Muscle layer of colon (tissue), 2 donors: ENCODE data around the gene ATG9A.
"Not testable (repeated sequence)": the region's sequence is repeated elsewhere in the genome, so short reads cannot be mapped to it uniquely, and the experiment has no call there.

Source experiments
- H3K27ac ChIP-seq: one replicate; pipeline ENCODE4 v1.7.0; 2013; ENCODE audit warnings: low read depth, mild to moderate bottlenecking, low read length, moderate library complexity
- H3K27me3 ChIP-seq, 2 donors: one replicate each; pipeline ENCODE4 v1.7.0; 2013; ENCODE audit warnings: low read length in 2 of 2, mild to moderate bottlenecking in 2 of 2; ENCODE audit not compliant: insufficient read depth in 2 of 2, control insufficient read depth in 1 of 2
- H3K36me3 ChIP-seq: one replicate; pipeline ENCODE4 v1.7.0; 2013; ENCODE audit warnings: mild to moderate bottlenecking, low read length; ENCODE audit not compliant: insufficient read depth
- H3K4me1 ChIP-seq: one replicate; pipeline ENCODE4 v1.7.0; 2013; ENCODE audit warnings: mild to moderate bottlenecking, low read length; ENCODE audit not compliant: insufficient read depth
- H3K4me3 ChIP-seq, 2 donors: one replicate each; pipeline ENCODE4 v1.7.0; 2013; ENCODE audit warnings: low read length in 2 of 2, low read depth in 1 of 2, mild to moderate bottlenecking in 1 of 2, moderate library complexity in 1 of 2
- H3K9ac ChIP-seq: one replicate; pipeline ENCODE4 v1.7.0; 2013; ENCODE audit warnings: low read length
- H3K9me3 ChIP-seq: one replicate; pipeline ENCODE4 v1.7.0; 2013; ENCODE audit warnings: mild to moderate bottlenecking, low read length
- donor health status: abdominal sarcoma.
- donor health status: Adenocarcinoma of cecum.

Gene ATG9A

DNA sequence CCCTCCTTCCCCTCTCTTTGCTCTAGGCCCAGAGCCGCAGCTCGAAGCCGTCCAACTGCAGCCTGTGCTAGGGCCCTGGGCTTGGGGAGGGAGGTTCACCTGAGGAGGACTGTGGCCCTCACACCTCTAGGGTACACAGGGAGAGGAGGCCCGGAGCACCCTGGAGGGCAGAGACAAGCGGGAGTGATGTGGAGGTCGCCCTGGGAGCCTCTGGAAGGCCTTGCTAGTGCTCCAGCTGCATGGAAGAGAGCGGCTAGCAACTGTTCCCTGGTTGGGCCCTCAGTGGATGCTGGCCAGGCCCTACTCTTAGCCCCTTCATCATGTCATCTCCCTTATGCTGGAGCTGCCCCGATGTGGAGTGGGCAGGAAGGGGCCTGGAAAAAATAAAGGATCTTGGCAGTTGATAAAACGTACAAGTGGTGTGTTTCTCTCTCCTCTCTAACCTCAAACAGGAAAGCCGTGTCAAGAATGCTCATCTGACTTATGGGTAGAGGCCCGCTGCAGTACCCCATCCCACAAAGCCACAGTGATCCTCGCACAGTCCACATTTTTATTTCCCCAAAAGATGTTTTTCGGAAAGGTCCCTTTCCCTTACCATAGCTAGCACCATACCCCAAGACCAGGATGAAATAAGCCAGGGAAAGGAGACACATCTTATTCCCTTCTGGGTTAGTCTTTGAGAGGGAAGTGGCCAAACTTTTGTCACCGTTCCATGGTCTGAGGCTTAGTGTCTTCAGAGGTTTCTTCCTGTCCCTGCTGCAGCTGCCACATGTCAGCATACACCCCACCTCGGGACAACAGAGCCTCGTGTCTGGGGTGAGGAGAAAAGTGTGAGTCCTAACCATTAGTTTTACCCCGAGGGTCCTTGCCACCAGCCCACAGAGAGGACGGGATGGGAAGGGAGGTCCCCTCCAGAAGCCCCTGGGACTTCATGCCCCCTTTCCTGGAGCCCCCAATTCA is 19.9 kb downstream of the ATG9A start:
- peaks cover 20% of the 10 kb centered on the region for H3K4me1 ChIP-seq

DNA sequence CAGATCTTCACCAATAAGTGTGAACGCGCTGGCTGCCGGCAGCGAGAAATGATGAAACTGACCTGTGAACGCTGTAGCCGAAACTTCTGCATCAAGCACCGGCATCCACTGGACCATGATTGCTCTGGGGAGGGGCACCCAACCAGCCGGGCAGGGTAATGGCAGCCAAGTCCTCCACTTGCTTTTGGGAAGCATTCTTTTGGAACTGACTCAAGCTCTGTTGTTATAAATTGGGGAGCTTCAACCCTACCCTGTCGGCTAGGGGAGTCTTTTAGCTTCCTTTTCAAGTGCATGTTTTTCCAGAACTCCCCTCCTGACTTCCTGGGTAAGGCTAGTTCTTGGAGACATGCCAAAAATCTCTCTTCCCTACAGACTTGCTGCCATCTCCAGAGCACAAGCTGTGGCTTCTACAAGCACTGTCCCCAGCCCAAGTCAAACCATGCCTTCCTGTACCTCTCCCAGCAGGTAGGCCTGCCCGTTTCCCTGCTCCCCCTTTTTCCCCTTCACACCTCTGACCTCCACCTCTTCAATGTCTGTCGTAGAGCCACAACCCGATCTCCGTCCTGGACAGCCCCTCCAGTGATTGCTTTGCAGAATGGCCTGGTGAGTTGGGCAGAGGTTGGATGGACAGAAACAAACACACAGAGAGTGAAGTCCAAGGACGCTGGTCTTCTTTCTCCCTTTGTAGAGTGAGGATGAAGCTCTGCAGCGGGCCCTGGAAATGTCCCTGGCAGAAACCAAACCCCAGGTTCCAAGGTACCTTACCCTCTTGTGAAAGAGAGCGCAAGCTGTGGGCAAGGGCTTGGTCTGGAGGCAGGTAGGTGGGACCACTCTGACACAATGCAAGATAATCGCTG is 21.3 kb downstream of the ATG9A start:
- Histone ChIP-seq H3K9me3 (no peaks in the 10 kb centered on the region), H3K9ac (peak overlapping the region; percentile 44), H3K4me3 (peak overlapping the region; percentile 4 to 87), H3K36me3 (peaks cover 36% of the 10 kb centered on the region), H3K27me3 (no peaks in the 10 kb centered on the region), H3K27ac (peak overlapping the region; percentile 97), H3K4me1 (peaks cover 20% of the 10 kb centered on the region)

More for the DNA sequence above, 19.9 kb downstream of the ATG9A start:
- no peak overlapping the region for H3K27ac ChIP-seq
- H3K27me3 ChIP-seq = no peaks in the 10 kb centered on the region
- H3K9ac ChIP-seq = no peak overlapping the region
- H3K4me3 ChIP-seq = no peak overlapping the region
- peaks cover 48% of the 10 kb centered on the region for H3K36me3 ChIP-seq
- no peaks in the 10 kb centered on the region for H3K9me3 ChIP-seq

DNA sequence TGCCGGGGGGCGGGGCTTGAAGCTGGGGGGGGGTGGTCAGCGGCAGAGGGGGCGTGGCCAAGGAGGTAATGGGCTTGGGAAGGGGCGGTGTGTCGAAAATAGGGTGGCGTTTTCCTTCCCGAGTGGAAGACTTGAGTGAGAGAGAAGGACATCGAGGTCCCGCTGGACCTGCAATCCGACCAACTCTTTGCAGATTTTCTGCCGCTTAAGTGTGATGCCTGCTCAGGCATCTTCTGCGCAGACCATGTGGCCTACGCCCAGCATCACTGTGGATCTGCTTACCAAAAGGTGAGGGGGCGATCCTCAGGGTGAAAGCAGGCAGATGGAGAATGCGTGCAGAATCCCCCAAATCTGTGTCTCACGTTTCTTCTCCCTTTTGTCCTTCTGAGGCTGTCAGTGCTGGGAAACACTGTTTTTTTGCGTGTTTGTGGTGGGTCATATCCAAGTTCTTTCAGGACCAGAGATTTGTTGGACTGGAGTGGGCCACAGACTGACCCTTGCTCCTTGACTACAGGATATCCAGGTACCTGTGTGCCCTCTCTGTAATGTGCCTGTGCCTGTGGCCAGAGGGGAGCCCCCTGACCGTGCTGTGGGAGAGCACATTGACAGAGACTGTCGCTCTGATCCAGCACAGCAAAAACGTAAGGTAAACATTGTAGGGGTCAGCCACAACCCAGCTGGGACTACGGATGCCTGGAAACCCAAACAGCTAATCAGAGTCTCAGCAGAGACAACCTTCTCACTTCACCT is 22.1 kb downstream of the ATG9A start:
- no peaks in the 10 kb centered on the region for H3K27me3 ChIP-seq
- H3K4me3 ChIP-seq = peak overlapping the region; percentile 73 to 87
- no peaks in the 10 kb centered on the region for H3K9me3 ChIP-seq
- peak overlapping the region; percentile 97 for H3K27ac ChIP-seq
- peak overlapping the region; percentile 44 for H3K9ac ChIP-seq
- H3K4me1 ChIP-seq = peaks cover 20% of the 10 kb centered on the region
- peaks cover 31% of the 10 kb centered on the region for H3K36me3 ChIP-seq

DNA sequence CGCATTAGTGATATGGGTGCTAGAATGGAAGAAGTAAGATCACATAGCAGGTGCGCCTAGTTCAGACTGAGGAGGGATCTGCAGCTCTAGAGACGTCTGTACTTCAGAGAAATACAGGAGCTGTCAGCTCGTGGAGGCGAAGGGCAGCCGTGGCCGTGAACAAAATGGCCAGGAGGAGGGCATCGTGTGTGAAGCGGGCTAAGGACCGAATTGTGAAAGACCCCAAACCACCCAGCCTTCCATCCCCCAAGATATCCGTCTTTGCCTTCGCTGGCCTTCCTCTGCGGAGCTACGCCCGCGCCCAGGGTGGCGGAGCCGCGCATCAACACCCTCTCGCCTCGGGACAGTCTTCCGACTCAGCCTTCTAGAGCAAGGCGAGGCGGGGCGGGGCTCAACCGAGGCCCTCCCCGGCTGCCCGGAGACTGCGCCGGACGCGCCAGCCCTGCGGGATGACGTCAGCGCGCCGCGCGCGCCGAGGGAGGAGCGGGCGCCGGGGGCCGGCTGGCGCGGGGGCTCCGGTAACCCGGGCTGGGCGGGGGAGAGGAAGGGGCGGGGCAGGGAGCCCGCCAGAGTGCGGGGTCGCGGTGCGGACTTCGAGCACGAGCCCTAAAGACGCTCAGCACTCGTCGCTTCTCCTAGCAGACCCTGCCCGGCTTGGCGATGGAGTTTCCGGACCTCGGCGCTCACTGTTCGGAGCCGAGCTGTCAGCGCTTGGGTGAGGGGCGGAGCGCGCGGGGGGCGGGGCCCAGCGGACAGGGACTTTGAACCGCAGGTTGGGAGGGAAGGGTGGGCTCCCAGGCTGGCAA is 22.9 kb downstream of the ATG9A start, which contains the start of gene ZFAND2B:
Gene ZFAND2B (plus strand): TSS at position 455 of the 806 bp plus-strand sequence. CDS start 206 bp downstream, at position 661.
- Histone ChIP-seq H3K9ac (peak within 1 kb of the TSS; percentile 96), H3K27ac (peak within 1 kb of the TSS; percentile 97), H3K36me3 (peaks cover 31% of the 10 kb centered on the region), H3K27me3 (no peaks in the 10 kb centered on the region), H3K4me1 (peaks cover 20% of the 10 kb centered on the region), H3K9me3 (no peaks in the 10 kb centered on the region), H3K4me3 (peak within 1 kb of the TSS; percentile 73 to 87)

DNA sequence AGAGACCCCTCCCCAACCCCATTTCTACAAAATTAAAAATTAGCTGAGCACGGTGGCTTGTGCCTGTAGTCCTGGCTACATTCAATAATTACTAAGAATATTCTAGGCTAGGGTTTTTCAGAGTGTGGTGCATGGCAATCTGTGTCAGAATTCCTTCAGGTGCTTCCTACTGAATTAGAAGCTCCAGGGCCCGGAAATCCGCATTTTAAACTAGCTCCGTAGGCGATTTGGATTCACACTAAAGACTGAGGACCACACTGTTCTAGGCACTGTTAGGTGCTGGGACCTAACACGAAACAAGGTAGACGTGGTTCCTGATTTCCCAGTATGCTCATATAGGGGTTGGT is 23.5 kb downstream of the ATG9A start:
- Histone ChIP-seq H3K9ac (peak overlapping the region; percentile 96), H3K4me1 (peaks cover 20% of the 10 kb centered on the region), H3K9me3 (no peaks in the 10 kb centered on the region), H3K36me3 (peaks cover 30% of the 10 kb centered on the region), H3K27ac (peak overlapping the region; percentile 93), H3K4me3 (peak overlapping the region; percentile 73 to 87), H3K27me3 (no peaks in the 10 kb centered on the region)

DNA sequence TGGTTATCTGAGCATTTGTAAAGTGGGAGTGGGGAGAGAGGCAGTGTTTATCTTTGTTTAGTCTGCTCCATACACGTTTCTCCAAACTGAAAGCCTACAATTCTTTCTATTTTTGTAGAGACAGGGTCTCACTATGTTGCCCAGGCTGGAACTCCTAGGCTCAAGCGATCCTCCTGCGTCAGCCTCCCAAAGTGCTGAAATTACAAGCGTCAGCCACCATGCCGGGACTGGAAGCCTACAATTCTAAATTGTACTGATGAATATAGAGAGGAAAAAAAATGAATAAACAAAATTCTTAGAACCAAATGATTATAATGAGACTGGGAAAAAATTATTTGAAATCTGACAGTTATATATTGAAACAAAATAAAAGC is 24.3 kb downstream of the ATG9A start:
- Histone ChIP-seq H3K9ac (no peak overlapping the region), H3K9me3 (no peaks in the 10 kb centered on the region), H3K27me3 (no peaks in the 10 kb centered on the region), H3K27ac (no peak overlapping the region), H3K4me1 (peaks cover 20% of the 10 kb centered on the region), H3K36me3 (peaks cover 22% of the 10 kb centered on the region), H3K4me3 (no peak overlapping the region)

DNA sequence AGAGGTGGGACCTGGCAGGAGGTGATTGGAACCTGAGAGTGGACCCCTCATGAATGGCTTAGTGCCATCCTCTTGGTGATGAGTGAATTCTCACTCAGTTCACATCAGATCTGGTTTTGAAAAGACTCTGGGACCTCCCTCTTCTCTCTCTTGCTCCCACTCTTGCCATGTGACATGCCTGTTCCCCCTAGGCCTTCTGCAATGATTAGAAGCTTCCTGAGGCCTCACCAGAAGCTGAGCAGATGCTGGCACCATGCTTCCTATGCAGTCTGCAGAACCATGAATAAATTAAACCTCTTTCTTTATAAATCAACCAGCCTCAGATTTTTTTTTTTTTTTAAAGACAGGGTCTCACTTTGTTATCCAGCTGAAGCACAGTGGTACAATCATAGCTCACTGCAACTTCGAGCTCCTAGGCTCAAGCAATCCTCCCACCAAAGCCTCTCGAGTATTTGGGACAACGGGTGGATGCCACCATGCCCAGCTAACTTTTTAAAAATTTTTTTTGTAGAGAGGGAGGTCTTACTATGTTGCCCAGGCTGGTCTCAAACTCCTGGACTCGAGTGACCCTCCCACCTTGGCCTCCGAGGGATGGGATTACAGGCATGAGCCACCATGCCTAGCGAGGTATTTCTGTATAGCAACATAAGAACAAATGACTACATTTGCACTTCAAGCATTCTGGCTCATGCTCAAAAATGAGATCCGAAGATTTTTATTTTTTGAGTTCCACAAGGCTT is 24.8 kb downstream of the ATG9A start:
- peaks cover 20% of the 10 kb centered on the region for H3K4me1 ChIP-seq
- peaks cover 17% of the 10 kb centered on the region for H3K36me3 ChIP-seq
- no peaks in the 10 kb centered on the region for H3K9me3 ChIP-seq
- H3K4me3 ChIP-seq = no peak overlapping the region
- H3K27ac ChIP-seq = no peak overlapping the region
- no peaks in the 10 kb centered on the region for H3K27me3 ChIP-seq
- no peak overlapping the region for H3K9ac ChIP-seq

DNA sequence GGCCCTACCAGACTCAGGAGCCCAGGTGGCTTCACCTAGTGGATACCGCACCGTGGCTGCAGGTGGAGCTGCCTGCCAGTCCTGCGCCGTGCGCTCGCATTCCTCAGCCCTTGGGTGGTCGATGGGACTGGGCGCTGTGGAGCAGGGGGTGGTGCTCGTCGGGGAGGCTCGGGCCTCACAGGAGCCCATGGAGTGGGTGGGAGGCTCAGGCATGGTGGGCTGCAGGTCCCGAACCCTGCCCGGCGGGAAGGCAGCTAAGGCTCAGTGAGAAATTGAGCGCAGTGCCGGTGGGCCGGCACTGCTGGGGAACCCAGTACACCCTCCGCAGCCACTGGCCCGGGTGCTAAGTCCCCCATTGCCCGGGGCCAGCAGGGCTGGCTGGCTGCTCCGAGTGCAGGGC is 28.1 kb downstream of the ATG9A start:
- not testable (repeated sequence) for H3K9me3 ChIP-seq, H3K36me3 ChIP-seq, H3K9ac ChIP-seq, H3K4me3 ChIP-seq, H3K27me3 ChIP-seq, H3K27ac ChIP-seq, H3K4me1 ChIP-seq

DNA sequence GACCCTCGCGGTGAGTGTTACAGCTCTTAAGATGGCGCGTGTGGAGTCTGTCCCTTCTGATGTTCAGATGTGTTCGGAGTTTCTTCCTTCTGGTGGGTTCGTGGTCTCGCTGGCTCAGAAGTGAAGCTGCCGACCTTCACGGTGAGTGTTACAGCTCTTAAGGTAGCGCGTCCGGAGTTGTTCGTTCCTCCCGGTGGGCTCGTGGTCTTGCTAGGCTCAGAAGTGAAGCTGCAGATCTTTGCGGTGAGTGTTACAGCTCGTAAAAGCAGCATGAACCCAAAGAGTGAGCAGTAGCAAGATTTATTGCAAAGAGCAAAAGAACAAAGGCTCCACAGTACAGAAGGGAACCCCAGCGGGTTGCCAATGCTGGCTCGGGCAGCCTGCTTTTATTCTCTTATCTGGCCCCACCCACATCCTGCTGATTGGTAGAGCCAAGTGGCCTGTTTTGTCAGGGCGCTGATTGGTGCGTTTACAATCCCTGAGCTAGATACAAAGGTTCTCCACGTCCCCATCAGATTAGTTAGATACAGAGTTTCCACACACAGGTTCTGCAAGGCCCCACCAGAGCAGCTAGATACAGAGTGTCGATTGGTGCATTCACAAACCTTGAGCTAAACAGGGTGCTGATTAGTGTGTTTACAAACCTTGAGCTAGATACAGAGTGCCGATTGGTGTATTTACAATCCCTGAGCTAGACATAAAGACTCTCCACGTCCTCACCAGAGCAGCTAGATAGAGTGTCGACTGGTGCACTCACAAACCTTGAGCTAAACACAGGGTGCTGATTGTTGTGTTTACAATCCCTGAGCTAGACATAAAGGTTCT is 28.7 kb downstream of the ATG9A start:
- not testable (repeated sequence) for H3K9me3 ChIP-seq, H3K9ac ChIP-seq, H3K27ac ChIP-seq, H3K4me1 ChIP-seq, H3K4me3 ChIP-seq, H3K27me3 ChIP-seq, H3K36me3 ChIP-seq
